ENCODE measurements around the gene SERINC2.
A peak's percentile ranks its signal among the peaks of the same experiment; 100 is the strongest.
"Not testable (repeated sequence)": the region's sequence is repeated elsewhere in the genome, so short reads cannot be mapped to it uniquely, and the experiment has no call there.

SERINC2 gene

GRCh38 chr1:31435471-31436409, 22.7 kb downstream of the SERINC2 start:
- no peak for DNase-seq

GRCh38 chr1:31436596-31437432, 23.8 kb downstream of the SERINC2 start:
- no peak for DNase-seq

DNA sequence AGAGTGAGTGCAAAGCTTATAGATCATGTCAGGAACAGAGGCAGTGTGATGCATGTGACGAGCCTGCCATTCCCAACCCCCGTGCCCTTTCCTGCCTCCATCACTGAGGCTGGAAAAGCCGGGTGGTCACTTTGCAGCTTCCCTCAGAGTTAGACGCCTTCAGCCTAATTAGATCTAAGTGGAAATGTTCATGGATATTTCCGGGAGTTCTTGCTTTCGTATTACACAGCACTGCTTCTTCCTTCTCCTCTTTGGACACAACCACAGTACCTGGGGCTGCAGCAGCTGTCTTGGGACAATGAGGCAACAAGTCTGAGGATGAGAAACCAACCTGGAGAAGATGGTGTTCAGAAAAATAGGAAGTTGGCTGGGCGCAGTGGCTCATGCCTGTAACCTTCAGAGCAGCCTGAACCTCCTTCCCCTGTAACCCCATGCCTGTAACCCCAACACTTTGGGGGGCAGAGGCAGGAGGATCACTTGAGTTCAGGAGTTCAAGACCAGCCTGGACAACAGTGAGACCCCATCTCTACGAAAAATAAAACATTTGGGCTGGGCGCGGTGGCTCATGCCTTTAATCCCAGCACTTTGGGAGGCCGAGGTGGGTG, 24.5 kb downstream of the SERINC2 start:
- no peak for DNase-seq

- DNase-seq = no peak
These were observed 26.3 kb downstream of the SERINC2 start for GRCh38 chr1:31439276-31439675.

DNA sequence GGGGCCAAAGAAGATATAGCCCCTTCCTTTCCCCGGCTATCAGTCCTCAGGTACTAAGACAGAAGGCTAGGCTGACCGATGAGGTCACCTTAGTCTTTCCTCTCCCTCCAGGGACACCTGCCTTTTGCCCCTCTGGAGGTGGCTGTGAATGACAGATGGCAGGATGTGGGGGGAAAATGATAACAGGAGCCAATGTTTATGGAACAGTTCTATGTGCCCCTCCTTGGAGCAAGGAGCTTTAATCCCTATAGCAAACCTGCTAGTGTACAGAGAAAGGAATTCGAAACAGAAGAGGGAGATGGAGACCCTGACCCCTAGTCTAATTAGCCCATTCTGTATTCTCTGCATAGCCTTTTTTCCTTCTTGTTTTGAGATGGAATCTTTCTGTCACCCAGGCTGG, 28.1 kb downstream of the SERINC2 start:
- no peak for DNase-seq

GRCh38 chr1:31441558-31441957, 28.5 kb downstream of the SERINC2 start:
- no peak for DNase-seq

GRCh38 chr1:31441970-31442647, 29.1 kb downstream of the SERINC2 start:
- no peak for DNase-seq

DNA sequence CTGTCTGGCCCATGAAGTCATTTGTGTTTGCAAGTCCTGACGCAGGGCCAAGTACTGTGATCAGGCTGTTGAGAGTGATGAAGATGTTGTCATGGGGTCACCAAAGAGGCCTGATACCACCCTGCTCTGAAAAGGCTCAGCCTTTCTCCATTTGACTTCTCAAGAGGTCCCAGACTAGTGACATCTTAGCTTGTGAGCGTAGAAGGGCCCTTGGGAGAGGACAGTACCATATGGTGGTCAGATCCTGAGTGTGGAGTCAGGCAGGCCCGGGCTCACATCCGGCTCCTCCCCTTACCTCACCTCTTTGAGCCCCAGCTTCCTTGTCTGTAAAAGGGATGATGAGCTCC, 29.6 kb downstream of the SERINC2 start:
- no peak for DNase-seq

- DNase-seq = no peak
These were observed 30.7 kb downstream of the SERINC2 start for GRCh38 chr1:31443673-31444072.

DNA sequence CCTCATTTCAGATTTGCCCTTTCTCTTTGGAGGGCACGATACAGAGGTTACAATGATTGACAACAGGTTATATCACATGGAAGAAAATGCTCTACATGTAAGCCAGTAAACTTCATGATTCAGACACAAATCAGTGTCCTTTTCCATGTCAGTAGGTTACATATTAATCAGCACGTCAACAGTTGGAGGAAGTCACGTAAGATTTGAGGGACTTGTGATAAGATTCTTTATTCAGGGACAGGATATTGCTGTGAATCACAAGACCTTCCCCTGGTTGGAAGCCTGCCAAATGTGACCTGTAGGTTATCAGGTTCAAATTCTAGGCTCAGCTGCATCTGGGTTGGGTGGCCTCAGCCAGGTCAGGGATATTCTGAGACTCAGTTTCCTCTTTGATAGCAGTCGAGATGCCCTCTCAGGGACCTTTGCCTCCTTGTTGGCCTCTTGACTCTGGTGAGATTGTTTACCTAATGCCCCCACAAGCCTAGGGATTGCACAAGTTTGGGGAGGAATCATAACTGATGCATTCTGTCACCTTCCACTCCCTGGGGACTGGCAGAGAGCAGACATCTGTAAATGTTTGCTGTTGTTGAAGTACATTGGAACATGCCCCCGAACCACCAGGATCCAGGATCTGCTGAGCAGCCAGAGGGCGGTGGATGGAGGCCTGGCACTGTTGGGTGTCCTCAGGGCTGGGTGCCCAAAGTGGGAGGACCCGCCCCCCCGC, 31.9 kb downstream of the SERINC2 start:
- no peak for DNase-seq

GRCh38 chr1:31445951-31446350, 32.9 kb downstream of the SERINC2 start:
- DNase-seq = peak; percentile 26 to 28

DNA sequence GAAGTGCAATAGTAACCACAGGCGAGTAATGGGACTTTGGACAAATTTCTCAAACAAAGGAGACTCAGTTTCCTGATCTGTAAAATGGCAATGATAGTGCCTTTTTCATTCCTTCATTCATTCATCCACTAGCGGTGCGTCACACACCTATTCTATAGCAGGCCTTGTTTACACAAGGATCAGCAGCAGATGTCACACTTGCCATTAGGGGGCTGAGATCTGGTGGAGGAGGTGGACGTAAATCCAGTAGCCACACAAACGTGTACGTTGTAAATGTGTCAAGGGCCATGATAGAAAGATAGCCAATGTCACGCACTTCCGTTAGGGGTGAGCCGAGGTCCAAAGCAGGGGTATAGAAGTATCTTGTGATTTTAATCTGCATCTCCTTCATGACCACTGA, 34.2 kb downstream of the SERINC2 start:
- no peak for DNase-seq

DNA sequence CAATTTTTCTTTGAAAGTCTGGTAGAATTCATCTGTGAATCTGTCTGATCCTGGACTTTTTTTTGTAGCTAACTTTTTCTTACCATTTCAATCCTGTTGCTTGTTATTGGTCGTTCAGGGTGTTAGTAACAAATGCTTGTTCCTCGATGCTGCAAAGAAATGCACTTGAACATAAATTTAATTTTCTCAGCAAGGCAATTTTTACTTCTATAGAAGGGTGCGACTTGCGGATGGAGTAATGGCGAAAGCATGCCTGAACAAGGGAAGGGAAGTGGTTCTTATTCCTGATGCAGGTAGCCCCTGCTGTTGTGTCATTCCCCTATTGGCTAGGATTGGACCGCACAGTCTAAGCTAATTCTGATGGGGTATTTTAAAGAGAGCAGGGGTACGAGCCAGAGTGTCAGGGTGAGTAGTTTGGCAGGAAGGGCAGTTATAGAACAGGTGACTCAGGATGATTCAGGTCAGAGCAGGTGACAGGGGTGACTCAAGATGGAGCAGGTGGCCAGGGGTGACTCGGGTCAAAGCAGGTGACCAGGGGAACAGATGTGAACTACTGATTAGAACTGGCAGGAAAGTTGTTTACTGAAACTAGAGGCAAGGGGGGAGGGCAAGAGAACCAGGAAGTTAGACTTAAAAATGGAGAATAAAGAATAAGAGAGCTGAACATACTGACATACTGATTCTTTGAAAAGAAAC, 40.5 kb downstream of the SERINC2 start:
- DNase-seq = no peak

DNA sequence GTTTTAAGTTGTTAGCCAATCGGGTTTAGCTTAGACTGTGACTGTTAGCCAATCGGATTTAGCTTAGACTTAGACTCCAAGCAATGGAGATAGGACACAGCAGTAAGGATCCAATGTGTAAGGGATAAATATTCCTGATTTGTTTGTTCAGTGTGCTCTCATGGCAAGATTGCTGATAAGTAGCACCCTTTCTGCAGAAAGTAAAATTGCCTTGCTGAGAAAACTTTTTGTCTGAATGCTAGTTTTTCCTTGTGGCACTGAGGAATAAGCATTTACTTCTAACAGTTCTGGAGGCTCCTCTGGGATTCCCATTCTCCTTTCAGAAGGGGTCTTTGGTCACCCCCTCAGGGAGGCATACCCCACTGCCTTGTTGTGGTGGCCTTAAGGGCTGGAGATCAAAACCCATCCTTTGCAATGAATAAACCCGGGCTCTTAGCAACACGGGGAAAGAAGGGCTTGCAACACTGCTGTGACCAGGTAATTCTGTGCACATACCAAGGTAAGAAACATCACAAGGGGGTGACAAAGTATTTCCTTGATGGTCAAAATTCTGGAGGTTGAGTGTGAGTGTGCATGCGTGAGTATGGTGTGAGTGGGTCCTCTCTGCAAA, 45.4 kb downstream of the SERINC2 start:
- no peak for DNase-seq

- DNase-seq = no peak
These were observed 47.0 kb downstream of the SERINC2 start for GRCh38 chr1:31460027-31460426.

DNA sequence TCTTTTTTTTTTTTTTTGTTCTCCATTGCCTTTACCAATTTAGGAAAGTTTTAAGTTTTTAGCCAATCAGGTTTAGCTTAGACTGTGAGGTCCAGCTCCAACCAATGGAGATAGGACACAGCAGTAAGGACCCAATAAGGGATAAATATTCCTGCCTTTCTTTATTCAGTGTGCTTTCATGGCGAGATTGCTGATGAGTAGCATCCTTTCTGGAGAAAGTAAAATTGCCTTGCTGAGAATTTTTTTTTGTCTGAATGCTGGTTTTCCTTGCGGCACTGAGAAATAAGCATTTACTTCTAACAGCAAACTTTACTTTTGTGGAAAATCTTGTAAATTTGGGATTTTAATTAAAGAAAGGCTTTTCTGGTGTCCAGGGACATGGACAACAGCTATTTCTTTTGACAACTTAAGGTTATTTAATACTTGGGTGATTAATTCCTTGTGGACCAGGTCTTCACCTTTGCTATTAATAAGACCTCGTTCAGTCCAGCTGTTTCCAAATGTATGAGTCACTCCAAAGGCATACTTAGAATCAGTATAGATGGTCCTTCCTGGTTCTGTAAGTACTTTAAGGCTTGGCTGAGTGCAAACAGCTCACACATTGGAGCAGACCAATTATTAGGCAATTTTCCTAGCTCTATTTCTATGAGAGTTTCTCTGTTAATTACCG, 54.1 kb downstream of the SERINC2 start:
- no peak for DNase-seq

- DNase-seq = no peak
These were observed 57.8 kb downstream of the SERINC2 start for GRCh38 chr1:31470794-31471315.

- DNase-seq = not testable (repeated sequence)
These were observed 58.7 kb downstream of the SERINC2 start for GRCh38 chr1:31471452-31472313.

GRCh38 chr1:31472314-31472651, 59.3 kb downstream of the SERINC2 start:
- peak; percentile 44 to 66 for DNase-seq
